Suprapubic skin (tissue), 4 donors: ENCODE data around the gene FAM120C.

Source experiments
- CTCF ChIP-seq, 2 donors: fragments of 200-600 bp in 1 of 2; fragments of 450-650 bp in 1 of 2; sonication (generic) in 1 of 2; IDR thresholded peaks; one replicate each; pipeline ENCODE4 v1.5.1; 2016 to 2019; ENCODE audit warnings: antibody characterized with exemption in 2 of 2, mild to moderate bottlenecking in 1 of 2, moderate library complexity in 1 of 2
- POLR2A ChIP-seq, 2 donors: fragments of 450-650 bp; IDR thresholded peaks; one replicate each; pipeline ENCODE4 v1.6.1; 2017; ENCODE audit warnings: antibody characterized with exemption in 2 of 2, mild to moderate bottlenecking in 2 of 2, moderate library complexity in 2 of 2
- POLR2AphosphoS5 ChIP-seq, 3 donors: sonication (generic); formaldehyde crosslinking; IDR thresholded peaks; one replicate each; pipeline ENCODE4 v1.6.1; 2017; ENCODE audit warnings: antibody characterized with exemption in 3 of 3

- TF ChIP-seq POLR2AphosphoS5 (IDR thresholded peaks at IDR 0.05), result no peak
- no peak for TF ChIP-seq CTCF (IDR thresholded peaks at IDR 0.05)
- TF ChIP-seq POLR2A (IDR thresholded peaks at IDR 0.05), result no peak
These were observed at the start of gene FAM120C for GRCh38 chrX:54182864-54183613.
